Right lung (tissue), 5 donors: ENCODE data around the gene SNAPC2. TPM values are rescaled to one million over a fixed set of nuclear protein-coding genes. Genes with fewer than 3 reads are reported as not detected.
"Not testable (repeated sequence)": the region's sequence is repeated elsewhere in the genome, so short reads cannot be mapped to it uniquely, and the experiment has no call there.

Experiments used
- DNase-seq, 2 donors: peaks; one replicate each; pipeline ENCODE4 v3.0.0-alpha.2; 2013
- polyA plus RNA-seq, 5 donors: library from polyadenylated mRNA; unstranded; fragments of 120-200 nt; gene quantifications; one replicate each; pipeline versions ENCODE4 v1.2.1 to v1.2.3, GENCODE V29; 2013; ENCODE audit warnings: inconsistent platforms in 1 of 5, low replicate concordance in 1 of 5; ENCODE audit not compliant: insufficient read length in 5 of 5, insufficient read depth in 1 of 5

SNAPC2 gene
- polyA plus RNA-seq, 5 donors, result 9.2 to 24.0 (median 15.5) TPM

DNA sequence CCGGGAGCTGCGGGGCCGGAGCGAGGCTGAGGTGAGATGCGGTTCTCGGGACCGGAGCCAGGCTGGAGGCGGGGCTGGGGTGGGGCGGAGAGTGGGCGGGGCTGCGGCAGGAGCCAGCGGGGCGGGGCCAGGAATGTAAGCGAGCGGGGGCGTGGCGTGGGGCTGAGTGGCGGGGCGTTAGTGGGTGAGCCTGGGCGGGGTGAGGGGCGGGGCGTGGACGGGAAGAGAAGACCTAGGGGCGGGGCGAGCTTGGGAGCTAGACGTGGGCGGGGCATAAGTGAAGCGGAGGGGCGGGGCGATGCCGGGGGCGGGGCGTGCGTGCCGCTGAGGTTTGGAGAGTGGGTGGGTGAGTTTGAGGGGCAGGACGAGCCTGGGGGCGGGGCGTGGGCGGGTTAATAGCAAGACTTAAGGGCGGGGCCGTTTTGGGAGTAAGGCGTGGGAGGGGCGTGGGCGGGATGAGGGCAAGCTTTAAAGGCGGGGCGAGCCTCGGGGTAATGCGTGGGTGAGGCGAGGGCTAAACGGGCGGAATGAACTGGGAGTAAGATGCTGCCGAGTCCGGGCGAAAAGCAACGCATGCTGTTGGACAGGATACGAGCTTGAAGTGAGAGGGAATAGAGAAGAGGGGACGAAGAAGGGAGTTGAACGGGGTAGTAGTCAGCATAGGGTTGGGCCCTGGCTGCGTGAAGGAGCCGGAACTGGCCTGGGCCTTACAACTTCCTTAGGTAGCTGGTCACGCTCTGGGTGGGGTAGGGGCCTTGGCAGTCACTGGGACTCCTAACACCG lies 572 bp downstream of the SNAPC2 start:
- peak; percentile 93 to 94 for DNase-seq

DNA sequence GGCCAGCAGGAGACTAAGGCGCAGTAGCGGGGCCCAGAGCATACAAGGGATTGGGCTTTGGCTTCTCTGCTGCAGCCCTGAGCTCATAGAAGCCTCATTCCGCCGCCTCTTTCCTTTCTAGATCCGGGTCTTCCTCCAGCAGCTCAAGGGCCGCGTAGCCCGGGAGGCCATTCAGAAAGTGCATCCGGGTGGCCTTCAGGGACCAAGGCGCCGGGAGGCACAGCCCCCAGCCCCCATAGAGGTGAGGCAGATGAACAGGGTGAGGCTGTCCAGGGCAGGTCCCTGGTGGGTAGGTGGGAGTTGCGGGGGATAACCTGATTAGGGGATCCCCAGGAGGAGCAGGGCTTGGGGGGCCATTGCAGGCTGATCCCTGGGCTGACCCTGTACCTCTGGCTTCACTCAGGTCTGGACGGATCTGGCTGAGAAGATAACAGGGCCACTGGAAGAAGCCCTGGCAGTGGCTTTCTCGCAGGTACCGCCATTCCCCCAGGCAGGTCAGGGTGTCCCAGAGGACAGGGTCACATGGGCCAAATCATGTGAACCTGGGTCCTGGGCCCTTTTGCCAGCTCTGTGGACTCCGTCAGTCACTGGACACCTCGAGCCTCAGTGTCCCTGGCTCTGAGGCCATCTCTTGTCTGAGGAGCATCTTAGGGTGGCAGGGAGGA lies 1.3 kb downstream of the SNAPC2 start:
- DNase-seq, result no peak

DNA sequence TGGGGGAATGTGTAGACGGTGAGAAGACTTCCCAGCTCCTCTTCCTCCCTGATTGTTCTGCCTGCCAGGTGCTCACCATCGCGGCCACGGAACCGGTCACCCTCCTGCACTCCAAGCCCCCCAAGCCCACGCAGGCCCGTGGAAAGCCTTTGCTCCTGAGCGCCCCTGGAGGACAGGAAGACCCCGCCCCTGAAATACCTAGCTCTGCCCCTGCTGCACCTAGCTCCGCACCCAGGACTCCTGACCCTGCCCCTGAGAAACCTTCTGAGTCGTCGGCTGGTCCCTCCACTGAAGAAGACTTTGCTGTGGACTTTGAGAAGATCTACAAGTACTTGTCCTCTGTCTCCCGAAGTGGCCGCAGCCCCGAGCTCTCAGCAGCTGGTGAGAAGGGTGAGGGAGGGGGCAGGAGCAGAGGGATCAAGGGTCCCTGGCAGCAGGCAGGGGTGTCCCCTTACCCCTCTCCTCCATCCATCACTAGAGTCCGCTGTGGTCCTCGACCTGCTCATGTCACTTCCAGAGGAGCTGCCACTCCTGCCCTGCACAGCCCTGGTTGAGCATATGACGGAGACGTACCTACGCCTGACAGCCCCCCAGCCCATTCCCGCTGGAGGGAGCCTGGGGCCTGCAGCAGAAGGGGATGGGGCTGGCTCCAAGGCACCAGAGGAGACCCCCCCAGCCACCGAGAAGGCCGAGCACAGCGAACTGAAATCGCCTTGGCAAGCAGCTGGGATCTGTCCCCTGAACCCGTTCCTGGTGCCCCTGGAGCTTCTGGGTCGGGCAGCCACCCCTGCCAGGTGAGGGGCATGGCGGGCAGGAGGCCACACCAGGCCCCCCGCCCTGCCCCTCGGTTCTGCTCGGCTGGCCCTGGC lies 2.1 kb downstream of the SNAPC2 start:
- no peak for DNase-seq

DNA sequence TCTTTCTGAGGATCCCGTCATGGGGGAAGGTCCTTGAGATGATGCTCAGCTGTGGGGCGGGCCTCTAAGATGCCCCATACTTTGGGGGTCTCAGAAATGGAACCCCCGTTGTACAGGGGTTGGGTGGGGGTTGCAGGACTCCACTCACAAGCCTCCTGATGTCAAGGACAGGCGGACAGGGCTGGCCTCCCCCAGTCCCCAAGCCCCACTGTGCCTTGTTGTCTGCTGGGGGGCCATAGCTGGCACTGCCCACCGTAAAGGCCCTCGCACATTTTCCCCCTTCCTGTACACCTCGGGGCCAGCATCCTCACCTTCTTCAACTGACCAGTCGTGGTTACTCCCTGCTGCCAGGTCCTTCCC lies 2.7 kb downstream of the SNAPC2 start:
- DNase-seq, result no peak

DNA sequence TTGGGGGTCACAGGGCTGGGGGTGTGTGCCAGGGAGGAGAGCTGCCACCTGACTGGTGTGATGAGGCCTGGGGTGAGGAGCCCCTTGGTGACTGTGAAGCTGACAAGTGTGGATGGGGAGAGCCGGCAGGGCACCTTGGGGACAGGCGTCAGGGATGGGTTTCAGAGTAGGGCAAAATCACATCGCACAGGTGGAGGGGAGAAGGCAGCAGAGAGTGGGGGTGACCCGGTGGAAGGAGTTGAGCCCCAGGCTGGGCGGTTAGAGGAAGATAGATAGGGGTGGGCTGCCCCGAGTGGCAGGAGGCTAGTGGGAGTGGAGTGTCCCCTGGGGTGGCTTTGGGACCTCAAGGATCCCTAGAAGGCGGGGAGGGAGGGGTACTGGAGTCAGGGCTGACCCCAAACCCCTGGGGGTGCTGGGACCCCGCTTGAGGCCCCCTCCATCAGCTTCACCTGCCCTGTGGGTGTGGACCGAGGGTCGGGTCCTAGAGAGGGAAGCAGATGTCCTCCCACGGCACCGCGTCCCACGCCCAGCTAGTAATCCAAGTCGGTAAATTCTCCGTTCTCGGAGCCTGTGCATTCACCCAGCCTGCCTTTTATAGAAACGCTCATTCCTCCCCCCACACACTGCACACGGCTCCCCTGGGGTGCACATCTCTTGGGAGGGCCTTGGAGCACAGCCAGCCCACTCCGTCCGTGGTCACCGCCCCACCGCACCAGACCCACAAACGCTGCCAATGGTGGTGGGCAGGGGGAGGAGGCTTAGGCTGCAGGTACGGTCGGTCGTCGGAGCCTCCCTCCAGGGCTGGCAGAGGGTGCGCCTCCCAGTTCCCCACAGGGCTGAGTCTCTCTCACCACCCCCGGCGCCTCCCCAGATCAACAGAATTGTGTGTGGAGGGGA lies 3.4 kb downstream of the SNAPC2 start:
- no peak for DNase-seq

DNA sequence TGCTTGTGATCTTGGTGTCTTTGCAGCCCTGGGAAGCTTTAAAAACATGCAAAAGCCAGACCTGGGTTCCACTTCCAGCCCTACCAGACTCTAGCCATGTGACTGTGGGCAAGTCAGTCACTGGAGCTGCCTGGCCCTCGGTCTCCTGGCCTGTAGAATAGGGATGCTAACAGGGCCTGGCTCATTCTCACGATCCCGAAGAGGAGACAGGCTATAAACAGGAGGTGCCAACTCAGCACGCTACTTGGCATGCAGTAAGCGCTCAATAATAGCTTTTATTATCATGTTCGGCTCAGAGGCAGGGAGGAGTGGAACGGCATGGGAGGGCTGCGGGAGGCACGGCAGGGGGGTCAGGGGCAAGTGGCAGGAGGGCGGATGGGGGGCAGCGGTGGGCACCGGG lies 4.1 kb downstream of the SNAPC2 start:
- DNase-seq, result no peak

DNA sequence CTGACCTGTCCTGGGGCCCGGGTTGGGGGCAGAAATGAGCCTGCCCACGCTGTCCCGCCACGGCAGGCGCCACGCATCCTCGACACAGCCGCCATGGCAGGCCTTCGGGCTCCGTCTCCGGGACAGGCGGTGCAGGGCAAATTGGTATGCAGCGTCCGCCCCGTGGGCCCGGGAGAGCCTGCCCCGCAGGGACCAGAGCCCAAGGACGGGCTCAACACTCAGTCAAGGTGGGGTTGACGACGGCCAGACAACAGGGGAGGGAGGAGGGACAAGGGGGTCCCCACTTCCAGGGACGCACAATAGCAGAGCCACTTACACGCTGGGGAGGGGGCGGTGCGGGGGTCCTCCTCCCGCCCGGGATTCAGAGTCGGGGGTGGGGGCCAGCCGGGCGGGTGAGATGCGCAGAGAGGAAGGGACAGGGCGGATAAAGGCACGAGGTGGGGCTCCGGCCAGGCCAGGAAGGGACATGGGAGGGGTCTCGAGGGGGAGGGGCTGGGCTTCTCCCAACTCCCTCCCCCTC lies 4.6 kb downstream of the SNAPC2 start:
- DNase-seq, result no peak

DNA sequence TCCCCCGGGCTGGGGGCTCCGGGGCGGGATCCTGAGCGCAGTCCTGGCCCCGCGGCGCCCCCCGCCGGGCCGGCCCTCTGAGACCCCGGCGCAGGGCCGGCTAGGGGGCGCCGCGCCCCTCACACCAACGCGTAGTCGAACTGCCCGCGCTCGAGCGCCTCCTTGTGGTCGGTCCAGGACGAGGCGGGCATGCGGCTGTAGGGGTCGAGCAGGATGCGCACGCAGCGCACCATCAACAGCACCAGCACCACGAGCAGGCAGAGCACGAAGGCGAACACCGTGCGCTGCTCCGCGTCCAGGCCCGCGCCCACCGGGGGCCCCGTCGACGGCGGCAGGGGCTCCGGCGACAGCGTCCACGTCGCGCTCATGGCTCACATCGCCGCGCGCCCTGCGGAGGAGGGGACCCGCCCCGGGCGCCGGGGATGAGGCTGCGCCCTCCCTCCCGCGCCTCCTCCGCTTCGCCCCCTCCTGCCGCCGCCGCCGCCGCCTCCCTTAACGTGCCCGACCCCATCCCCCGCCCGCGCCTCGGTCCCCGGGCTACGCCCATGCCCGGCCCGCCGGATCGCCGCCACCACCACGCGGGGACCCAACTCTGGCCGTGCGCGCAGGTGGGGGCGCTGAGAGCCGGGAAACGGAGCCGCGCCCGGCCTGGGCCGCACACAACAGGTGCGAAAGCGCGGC lies 5.2 kb downstream of the SNAPC2 start:
- no peak for DNase-seq

DNA sequence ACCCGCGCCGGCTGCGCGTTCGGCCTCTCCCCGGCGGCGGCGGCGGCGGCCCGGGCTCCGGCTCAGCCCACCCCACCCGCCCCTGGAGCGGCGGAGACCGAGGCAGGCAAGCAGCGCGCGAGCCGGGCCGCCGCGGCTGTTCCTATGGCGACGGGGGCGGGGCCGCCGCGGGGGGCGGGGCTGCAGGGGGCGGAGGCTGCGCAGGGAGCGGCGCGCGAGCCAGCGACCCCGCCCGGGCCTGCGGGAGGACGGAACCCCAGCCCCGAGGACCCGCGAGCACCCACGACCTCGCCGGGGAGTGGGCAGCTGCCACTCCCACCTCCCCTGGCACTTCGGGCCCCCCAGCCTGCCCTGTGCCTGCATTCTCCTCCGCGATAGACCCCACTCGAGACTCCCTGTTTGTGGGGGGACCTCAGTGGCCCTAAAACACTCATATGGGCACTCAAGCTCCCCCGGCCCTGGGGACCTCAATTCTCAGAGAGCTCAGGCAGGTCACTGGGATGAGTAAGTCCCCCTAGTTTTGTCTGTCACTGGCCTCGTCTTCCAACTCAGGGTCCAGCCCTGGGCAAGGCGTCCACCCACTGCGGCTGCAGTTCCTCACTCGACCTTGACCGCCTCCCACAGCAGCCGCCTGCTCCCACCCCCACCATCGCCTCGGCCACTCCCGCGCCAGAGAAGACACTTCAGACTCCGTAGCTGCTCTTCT lies 6.0 kb downstream of the SNAPC2 start, which contains the start of gene CTXN1:
Gene CTXN1, minus strand, starts transcription at position 115 of the 706 bp plus-strand sequence. CDS start 597 bp downstream, outside the sequence.
- no peak for DNase-seq

DNA sequence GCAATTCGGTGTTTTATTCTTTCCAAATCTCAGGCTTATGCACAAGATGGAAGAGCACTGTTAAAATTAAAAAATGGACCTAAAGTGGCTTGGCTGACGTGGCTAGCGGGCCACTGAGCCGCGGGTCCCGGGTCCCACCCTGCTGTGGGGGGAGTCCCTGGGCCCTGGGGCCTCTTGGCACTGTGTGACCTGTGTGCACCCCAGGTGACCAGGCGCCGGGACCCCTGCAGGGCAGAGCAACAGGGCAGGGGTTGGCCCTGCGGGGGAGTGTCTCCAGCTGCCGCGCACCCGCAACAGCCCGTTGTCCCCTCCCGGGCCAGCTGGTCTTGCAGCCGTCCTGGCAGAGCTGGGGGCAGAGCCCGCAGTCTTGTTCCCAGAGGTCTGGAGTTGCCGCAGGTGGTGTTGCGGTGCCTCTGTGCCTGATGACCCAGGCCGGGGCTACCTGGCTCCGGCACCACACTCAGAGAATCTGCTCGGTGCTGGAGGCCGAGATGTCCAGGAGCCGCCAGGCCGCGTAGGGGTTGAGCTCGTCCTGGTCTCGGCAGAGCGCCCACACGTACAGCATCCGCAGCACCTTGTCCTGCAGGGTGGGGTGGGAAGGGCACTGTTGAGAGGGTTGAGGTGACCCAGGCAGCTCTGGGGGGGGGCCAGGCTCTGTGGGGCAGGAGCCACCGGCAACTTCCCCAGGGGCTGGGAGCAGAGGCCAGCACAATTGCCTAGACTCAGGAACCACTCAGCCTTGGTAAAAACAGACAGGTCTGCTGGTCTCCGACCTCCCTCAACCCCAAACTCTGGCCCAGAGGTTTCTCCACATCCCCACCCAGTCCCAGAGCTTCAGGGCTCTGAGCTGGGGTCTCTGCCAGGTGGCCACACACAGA lies 6.8 kb downstream of the SNAPC2 start:
- no peak for DNase-seq

DNA sequence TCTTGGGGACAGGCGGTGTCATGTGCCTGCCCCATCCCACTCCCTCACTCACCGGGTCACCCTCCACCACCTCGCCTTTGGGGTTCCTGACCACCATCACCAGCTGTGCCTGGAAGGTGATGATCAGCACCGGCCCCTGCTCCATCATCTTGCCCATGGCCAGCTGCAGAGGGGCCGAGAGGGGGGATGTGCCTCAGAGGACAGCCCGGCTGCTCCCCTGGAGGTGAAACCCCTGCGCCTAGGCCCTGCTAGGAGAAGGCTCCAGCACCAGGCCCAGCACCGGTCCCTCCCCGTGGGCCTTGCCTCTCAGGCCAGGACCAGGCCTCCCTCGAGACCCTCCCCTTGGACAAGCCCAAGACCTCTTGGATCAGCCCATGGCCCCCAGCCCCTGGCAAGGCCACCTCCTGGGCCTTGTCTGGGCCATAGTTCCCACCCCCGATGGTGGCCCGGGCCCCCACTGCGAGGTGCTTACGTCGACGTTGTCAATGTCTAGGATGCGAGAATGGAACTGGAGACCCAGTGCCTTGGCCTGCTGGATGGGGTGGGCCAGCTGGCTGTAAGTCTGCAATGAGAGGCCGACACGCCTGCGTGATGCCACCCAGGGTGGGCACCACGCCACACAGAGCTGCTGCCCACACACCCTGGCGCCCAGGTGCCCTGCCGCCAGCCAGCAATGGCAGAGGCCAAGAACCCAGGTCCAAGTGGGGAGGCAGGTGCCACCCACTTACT lies 7.6 kb downstream of the SNAPC2 start:
- DNase-seq, result no peak

DNA sequence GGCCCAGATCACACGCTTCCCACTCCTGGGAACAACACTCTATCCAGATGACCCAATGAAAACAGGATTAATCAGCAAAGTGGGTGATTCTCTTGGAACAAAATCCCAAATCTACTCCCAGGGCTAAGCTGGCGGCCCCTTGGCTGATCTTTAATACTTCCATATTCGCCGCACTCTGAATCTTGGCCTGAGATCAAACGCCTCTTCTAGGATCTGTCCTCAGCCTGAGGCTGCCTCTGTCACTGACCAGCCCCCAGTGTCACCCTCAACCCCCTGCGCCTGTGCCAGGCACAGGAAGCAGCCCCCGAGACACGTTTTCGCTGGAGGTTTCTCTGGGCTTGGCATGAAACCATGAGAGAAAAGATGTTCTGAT lies 8.2 kb downstream of the SNAPC2 start:
- no peak for DNase-seq

DNA sequence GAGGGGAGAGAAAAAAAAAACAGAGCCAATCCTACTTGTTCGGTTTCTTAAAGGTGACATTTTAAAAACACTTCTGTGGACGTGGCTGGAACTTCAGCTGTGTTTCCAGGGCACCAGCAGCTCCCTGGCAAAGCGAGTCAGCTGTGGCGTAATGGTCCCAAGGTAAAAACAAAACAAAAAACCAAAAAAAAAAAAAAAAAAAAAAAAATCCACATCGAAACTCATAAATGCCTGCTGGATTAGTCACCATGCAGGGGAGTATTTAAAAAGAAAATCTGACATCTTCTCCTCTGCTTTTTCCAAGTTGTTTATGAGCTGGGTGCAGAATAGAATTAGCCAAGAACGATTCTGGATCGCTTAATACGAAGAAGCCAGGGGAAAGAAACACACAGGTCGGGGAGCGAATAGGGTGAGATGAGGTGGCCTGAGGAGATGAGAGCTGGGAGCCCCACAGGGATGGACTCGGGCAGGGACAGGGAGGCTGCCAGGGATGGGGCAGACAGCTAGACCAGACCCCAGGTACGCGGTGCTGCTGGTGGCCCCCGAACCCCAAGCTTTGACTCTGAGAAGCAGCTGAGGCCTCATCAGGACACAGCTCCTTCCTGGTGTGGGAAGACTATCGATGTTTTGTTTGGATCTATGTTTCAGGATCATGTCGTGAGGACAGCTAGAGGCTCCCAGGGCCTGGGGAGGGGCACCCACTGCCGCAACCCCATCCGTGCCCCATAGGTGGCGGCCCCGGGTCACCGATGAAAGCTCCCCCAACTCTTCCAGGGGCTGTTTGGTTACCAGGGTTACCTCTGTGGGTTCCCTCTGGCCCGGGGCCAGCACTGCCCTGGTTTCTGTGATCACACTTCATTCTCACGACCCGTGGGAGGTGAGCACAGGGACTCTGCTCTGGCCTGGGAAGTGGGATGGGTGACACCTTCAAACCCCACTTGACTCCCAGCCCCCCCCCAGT lies 8.9 kb downstream of the SNAPC2 start:
- DNase-seq, result no peak

DNA sequence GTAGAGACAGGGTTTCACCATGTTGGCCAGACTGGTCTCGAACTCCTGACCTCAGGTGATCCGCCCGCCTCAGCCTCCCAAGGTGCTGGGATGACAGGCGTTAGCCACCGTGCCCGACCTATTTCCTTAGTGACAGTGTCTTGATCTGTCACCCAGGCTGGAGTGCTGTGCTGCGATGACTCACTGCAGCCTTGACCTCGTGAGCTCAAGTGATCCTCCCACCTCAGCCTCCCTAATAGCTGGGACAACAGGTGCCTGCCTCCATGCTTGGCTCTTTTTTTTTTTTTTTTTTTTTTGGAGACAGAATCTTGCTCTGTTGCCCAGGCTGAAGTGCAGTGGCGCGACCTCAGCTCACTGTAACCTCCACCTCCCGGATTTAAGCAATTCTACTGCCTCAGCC lies 9.9 kb downstream of the SNAPC2 start:
- not testable (repeated sequence) for DNase-seq

DNA sequence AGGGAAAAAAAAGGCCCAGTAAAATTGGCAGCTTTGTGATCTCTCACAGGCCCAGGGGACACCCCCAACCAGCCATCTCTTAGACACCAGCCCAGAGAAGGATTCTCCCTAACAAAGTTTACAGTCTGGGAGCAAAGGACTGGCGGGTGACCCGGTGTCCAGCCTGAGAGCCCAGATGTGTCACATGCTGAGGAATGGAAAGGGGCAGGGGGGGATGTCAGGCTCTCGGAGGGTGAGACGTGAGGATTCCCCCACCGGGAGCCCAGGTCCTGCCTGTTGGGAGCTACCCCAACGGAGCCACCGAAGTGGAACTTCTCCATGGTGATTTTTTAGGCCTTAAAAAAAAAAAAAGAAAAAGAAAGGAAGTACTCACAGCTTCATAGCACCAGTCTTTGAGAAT lies 10.6 kb downstream of the SNAPC2 start:
- no peak for DNase-seq

DNA sequence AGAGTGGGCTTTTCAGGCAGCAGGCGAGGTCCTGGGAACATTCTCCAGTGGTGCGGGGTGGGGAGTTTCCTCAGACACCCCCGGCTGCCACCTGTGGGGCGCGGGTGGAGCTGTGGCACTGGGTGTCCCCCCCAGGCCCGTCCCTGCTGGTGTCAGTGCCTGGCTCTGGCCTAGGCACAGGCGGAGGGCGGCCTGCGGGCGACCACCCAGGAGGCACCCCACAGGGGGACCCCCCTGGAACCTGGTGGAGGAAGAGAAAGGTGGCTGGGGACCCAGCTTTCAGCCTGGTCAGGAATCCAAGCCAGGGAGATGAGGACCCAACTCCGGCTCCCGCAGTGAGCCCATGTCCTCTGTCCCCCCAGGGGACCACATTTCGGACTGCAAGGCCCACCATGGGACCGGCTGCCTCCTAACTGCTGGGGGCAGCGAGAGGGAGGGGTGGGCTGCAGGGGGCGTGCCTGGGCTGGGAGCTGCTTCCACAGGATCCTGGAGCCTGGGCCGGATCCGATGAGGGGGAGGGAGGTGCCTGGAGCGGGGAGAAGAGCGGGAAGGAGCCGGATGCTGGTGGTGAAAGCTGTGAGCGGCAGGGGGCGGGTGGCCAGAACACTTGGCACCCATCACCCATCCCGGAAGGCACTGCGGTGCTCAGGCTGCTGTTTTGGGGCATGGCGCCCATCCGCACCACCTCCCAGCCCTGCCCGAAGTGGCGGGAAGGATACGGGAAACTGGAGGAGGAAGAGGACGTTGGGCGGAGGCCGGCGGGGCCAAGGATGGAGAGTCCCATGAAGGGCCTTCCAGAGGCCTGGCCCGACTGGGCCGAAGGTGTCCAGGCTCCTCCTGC lies 11.3 kb downstream of the SNAPC2 start:
- DNase-seq, result no peak
